K562 treated with DMSO at 1 percent for 12 hours (cell line): Measurements from ENCODE around the gene PTPA. TPM values are rescaled to one million over a fixed set of nuclear protein-coding genes. Genes with fewer than 3 reads are reported as not detected.

Source experiments
- total RNA-seq: library from RNA; unstranded; fragments of 300-600 nt; gene quantifications from 2 replicates; pipeline ENCODE4 v1.2.3, GENCODE V29; 2022; ENCODE audit not compliant: insufficient read depth

PTPA gene
- 103 and 109 TPM in 2 replicates for total RNA-seq

GRCh38 chr9:129110740-129111527 lies at the start of gene PTPA, which contains the start of gene CRAT:
Gene PTPA, plus strand, starts transcription at chr9:129111415. Its CDS starts 186 bp downstream, at chr9:129111601.
Gene CRAT, minus strand, starts transcription at chr9:129110793. Its CDS starts 284 bp downstream, at chr9:129110509.

GRCh38 chr9:129080601-129081387 lies 30.4 kb upstream of the PTPA start, which contains the start of gene DOLPP1:
Gene DOLPP1, plus strand, starts transcription at chr9:129081111. Its CDS starts 21 bp downstream, at chr9:129081132.

DNA sequence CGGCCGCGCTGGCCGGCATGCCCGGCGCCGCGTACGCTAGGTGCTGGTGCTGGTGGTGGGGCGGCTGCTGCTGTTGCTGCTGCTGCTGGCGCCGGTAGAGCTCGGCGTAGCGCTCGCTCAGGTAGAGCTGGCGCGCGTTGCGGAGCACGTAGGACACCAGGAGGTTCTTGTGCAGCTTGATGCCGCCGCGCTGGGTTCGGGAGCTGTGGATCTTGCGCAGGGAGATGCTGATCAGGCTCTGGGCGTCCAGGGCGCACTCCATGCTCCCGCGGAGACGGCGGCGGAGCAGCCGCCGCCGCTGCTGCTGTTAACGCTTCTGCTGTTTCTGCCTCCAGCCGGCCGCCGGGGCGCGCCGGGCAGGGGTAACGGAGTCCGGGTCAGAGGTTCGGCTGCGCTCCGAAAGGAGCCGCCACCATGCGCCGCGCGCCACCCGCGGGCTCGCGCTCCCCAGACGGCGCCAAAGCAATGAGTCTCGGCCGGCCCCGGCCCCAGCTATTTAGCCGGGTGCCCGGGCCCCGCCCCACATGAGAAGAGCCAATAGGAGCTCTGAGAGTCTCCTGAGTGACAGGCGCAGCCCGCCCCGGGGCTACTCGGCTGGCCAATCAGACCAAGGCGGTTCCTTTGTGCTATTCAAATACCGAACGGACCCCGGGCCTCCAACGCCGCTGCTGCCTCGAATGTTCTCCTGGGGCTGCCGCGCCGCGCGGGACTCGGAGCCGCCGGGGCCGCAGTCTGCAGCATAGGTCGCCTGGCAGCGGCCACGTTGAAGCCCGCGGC lies 66.8 kb downstream of the PTPA start, which contains the start of gene IER5L:
Gene IER5L (minus strand): TSS at position 471 of the 777 bp plus-strand sequence. CDS start 209 bp downstream, at position 262.

Other genes with a start within 250 kb of the PTPA start
- 16.6 and 21.0 TPM in 2 replicates for gene KYAT1, start 229.5 kb upstream of the PTPA start, total RNA-seq
- gene LRRC8A, start 229.3 kb upstream of the PTPA start, total RNA-seq, result 17.4 and 38.0 TPM in 2 replicates
- gene PHYHD1, start 190.4 kb upstream of the PTPA start, total RNA-seq, result 2.3 TPM in 1 of 2 replicates, not detected in the other
- 14.8 and 20.1 TPM in 2 replicates for gene DOLK, start 163.8 kb upstream of the PTPA start, total RNA-seq
- 26.6 and 71.0 TPM in 2 replicates for gene NUP188, start 163.7 kb upstream of the PTPA start, total RNA-seq
- 52.4 and 58.2 TPM in 2 replicates for gene SH3GLB2, start 83.1 kb upstream of the PTPA start, total RNA-seq
- 14.9 and 35.6 TPM in 2 replicates for gene MIGA2, start 74.8 kb upstream of the PTPA start, total RNA-seq
- 23.5 and 28.7 TPM in 2 replicates for gene DOLPP1, start 30.3 kb upstream of the PTPA start, total RNA-seq
- 18.6 and 30.0 TPM in 2 replicates for gene CRAT, start 622 bp upstream of the PTPA start, total RNA-seq
- gene IER5L, start 66.8 kb downstream of the PTPA start, total RNA-seq, result 7.5 and 10.1 TPM in 2 replicates